ENCODE results near the gene ZNF426.
"Not testable (repeated sequence)": the region's sequence is repeated elsewhere in the genome, so short reads cannot be mapped to it uniquely, and the experiment has no call there.

The ZNF426 gene

DNA sequence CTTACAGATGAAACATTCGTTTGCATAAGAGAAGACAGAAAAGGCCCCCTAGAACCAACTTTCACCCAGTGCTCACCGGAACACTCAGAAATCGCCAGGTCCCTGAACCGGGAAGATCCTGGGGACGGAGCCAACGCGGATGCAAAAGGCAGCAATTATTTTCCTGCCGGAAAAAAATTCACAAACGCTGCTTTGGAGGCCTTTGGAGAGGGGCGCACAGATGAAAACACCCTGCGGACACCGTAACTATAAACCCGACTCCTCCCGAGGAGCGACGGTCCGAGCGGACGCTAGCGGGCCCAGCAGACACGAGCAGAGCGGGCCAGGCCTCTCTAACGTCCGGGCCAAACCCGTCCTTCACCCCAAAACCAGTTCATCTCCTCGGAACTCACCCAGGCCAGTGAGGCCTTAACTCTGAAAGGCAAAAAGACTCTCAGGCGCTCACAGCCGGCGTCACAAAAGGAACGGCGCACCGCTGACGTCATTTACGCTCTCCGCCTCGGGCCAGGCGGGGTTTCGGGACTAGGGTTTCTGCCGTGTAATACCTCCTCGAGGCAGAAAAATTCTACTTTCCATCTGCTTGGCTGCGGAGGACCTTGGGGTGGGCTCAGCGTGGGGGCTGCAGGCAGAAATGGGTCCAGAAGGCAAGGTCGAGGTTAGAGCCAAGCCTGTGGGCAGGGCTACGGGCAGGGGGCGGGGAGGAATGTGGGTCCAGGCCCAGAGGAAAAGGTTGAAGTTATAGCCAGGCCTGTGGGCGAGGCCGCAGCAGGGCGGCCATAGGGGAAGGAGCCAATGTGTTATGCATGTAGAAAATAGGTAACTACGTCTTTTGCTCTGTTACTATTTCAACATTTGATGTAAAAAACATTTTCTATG is at the start of gene ZNF426:
Gene ZNF426, minus strand, starts transcription at position 463 of the 876 bp plus-strand sequence. CDS start 2,413 bp downstream, outside the sequence.
- DNase-seq = peak; percentile 91

DNA sequence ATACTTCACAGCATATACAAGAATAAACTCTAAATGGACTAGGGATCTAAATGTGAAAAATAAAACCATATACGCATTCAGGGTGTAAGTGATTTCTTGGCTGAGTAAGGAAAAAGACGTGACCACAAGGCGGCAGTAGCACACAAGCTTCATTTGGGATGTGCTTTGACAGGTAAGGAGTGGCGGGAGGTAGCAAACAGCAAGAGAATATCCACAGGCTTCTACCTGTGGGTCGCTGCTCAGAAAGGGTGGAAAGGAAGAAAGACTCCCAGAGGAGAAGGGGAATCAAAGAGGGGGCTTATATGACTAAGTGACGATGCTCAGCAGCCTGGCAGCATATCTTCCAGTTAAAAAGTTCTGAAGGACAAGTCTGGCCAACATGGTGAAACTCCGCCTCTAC is 48.3 kb upstream of the ZNF426 start:
- DNase-seq = peak; percentile 83

DNA sequence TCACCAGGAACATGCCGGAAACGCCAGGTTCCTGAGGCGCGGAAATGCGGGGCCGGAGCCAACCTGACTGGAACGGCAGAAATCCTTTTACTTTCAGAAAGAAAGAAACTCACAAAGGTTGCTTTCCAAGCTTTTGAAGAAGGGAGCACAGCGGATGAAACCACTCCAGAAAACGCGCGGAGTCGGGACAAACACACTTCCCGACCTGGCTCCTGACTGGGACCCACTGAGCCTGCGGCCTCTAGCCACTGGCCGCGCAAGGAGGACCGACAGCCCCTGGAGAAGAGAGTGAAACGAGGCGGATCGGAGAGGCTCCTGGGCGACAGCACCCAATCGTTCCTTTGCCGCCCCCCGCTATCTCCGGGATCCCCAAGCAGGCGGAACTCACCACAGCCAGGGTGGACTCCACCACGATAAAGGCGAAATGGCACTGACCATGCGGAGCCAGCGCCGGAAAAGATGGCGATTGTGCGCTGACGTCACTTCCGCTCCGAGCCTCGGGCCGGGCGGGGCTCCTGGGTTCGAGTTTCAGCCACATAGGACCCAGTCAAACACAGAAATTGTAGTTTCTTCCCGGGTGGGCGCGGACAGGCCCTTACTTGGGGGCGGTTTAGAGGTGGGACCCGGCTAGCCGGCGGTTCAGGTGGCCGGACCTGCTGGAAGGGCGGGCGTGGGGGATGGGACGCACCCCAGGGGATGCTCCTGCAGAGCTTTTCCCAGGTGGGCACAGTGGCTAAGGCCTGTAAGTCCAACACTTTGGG is 45.8 kb upstream of the ZNF426 start, which contains the start of gene ZNF121:
Gene ZNF121, minus strand, starts transcription at position 432 of the 761 bp plus-strand sequence. CDS start 16,407 bp downstream, outside the sequence.
- DNase-seq = peak; percentile 89

GRCh38 chr19:9582081-9582725 is 43.8 kb upstream of the ZNF426 start:
- not testable (repeated sequence) for DNase-seq

GRCh38 chr19:9580728-9581127 is 42.3 kb upstream of the ZNF426 start:
- DNase-seq = no peak

GRCh38 chr19:9570255-9570654 is 31.8 kb upstream of the ZNF426 start:
- no peak for DNase-seq

GRCh38 chr19:9566729-9567128 is 28.3 kb upstream of the ZNF426 start:
- no peak for DNase-seq

DNA sequence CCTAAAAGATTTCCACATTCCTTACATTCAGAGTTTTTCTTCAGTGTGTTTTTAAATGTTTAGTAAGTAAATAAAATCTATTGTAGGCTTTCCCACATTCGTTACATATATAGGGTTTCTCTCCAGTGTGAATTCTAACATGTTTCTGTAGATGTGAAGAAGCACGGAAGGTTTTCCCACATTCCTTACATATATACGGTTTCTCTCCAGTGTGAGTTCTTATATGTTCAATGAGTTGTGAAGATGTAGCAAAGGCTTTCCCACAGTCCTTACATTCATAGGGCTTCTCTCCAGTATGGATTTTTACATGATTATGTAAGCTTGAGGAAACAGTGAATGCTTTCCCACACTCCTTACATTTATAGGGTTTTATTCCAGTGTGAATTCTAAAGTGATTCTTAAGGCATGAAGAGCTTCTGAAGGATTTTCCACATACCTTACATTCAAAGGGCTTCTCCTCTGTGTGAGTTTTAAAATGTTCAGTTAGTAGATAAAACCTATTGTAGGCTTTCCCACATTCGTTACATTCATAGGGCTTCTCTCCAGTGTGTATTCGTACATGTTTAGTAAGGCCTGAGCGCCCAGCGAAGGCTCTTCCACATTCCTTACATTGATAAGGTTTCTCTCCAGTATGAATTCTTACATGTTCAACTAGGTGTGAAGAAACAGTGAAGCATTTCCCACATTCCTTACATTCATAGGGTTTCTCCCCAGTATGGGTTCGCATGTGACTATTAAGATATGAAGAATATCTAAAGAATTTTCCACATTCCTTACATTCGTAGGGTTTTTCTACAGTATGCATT is 27.7 kb upstream of the ZNF426 start:
- no peak for DNase-seq

DNA sequence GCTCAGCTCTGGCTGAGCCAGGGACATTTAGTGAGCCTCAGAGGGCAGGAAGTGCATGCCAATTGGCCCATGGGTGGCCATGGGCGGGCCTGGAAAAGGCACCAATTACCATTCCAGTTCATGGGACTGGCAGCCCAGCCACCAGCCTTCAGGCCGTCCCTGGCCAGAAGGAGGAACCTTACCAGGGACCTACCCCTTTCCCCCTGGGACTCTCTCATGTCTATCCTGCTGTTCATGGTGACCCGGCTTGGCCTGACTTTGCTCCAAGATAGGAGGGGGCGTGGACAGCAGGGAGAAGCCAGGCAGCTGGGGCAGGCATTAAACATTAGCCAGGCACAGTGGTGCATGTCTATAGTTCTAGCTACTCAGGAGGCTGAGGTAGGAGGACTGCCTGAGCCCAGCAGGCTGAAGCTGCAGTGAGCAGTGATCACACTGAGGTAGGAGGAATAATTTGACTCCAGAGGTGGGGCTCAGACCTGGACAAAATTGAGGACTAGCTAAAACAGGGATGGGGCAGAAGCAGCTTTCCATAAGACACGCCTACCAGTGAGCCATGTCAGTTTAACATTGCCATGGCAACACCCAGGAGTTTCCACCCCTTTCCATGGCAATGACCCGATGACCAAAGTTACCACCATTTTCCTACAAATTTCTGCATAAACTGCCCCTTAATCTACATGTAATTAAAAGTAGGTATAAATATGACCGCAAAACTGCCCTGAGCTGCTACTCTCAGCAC is 14.3 kb upstream of the ZNF426 start:
- no peak for DNase-seq

- no peak for DNase-seq
Observed at GRCh38 chr19:9547870-9548269, 9.4 kb upstream of the ZNF426 start.

- not testable (repeated sequence) for DNase-seq
Observed at GRCh38 chr19:9541281-9541680, 2.8 kb upstream of the ZNF426 start.

- not testable (repeated sequence) for DNase-seq
Observed at GRCh38 chr19:9539921-9540320, 1.5 kb upstream of the ZNF426 start.

DNA sequence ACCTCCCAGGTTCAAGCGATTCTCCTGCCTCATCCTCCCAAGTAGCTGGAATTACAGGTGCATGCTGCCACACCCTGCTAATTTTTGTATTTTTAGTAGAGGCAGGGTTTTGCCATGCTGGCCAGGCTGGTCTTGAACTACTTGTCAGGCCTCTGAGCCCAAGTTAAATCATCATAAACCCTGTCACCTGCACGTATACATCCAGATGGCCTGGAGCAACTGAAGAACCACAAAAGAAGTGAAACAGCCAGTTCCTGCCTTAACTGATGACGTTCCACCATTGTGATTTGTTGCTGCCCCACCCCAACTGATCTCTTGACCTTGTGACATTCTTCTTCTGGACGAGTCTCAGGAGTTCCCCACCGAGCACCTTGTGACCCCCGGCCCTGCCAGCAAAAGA is 756 bp upstream of the ZNF426 start:
- DNase-seq = not testable (repeated sequence)

DNA sequence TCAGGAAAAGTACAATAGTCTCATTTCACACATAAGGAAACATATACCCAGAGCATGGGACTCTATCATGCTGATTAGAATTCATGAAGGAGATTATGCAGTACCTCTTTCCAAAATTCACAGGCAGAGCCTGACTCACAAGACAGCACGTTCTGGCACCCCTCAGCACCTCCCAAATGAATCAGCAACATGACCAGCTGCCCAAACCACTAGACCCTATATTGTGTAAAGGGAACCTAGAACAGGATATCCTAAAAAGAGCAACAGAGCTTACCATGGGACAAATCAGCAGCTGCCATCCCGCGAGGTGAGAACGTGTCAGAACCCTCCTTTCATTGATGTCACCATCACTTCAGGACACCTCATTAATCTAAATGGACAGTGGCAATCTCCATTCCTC is 2.5 kb downstream of the ZNF426 start:
- DNase-seq = no peak

- DNase-seq = peak; percentile 17
Observed at GRCh38 chr19:9531933-9532332, 6.5 kb downstream of the ZNF426 start.

DNA sequence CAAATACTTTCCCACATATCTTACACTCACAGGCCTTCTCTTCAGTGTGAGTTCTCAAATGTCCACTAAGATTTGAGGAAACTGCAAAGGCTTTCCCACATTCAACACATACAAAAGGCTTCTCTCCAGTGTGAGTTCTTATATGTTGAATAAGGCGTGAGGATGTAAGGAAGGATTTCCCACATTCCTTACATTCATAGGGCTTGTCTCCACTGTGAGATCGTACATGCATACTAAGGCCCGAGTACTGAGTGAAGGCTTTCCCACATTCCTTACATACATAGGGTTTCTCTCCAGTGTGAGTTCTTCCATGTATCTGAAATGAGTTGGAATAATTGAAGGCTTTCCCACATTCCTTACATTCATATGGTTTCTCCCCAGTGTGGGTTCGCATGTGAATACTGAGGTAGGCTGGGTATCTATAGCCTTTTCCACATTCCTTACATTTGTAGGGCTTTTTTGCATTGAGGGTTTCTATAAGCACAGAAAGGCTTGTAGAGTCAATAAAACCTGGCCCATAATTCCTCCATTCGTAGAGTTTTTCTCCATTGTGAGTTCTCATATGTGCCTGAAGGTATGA is 9.6 kb downstream of the ZNF426 start:
- no peak for DNase-seq

DNA sequence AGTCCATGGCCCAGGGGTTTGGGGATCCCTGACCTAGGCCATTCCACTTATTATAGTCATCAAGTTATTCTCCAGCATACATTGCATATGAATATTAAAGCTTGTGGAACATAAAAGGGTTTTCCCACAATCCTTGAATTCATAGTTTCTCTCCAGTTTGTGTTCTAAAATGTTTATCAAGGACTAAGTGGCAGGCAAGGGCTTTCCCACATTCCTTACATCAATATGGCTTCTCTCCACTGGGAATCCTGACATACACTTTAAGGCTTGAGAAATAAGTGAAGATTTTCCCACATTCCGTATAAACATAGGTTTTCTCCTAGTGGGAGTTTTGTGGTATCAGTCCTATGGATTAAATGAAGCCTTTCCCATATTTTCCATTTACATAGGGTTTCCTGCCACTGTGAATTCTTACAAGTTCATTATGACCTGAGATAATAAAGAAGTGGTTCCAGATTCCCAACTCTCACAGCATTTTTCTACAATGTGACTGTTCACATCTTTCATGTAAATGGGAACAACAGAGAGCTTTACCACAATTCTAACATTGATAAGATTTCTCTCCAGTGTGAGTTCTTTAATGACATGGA is 14.5 kb downstream of the ZNF426 start:
- no peak for DNase-seq

DNA sequence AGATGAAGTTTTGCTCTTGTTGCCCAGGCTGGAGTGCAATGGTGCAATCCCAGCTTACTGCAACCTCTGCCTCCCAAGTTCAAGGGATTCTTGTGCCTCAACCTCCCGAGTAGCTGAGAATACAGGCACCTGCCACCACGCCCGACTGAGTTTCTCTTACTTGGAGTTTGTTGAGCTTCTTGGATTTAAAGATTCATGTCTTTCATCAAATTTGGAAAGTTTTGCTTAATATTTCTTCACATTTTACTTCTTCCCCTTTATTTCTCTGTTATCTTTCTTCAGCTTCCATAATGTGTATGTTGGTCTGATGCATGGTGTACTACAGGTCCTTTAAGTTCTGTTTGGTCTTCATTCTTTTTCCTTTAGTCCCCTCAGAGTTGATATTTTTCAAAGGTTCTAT is 31.2 kb downstream of the ZNF426 start:
- no peak for DNase-seq

DNA sequence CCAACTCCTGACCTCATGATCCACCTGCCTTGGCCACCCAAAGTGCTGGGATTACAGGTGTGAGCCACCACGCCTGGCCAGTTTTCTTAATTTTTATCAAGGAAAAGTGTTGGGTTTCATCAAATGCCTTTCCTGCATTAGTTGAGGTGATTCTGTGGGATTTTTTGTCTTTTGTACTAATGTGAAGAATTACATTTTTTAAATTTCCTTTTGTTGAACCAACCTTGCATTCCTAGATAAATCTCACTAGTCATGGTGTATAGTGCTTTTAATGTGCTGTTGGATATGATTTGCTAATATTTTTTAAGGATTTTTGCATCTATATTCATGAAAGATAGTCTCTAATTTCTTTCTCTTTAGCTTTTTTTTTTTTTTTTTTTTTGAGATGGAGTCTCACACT is 37.6 kb downstream of the ZNF426 start:
- DNase-seq = no peak

GRCh38 chr19:9498183-9498902 is 40.1 kb downstream of the ZNF426 start, which contains the start of gene ZNF560:
Gene ZNF560, minus strand, starts transcription at chr19:9498616. Its CDS starts 23,303 bp downstream, at chr19:9475313.
- DNase-seq = peak; percentile 20

All from stimulated activated CD4-positive, alpha-beta T cell treated with anti-CD3 and anti-CD28 coated beads, Interleukin-15, amount 100 ng/mL, for 24 hours (primary cell).